ENCODE measurements around the gene FYB1.

Gene FYB1

DNA sequence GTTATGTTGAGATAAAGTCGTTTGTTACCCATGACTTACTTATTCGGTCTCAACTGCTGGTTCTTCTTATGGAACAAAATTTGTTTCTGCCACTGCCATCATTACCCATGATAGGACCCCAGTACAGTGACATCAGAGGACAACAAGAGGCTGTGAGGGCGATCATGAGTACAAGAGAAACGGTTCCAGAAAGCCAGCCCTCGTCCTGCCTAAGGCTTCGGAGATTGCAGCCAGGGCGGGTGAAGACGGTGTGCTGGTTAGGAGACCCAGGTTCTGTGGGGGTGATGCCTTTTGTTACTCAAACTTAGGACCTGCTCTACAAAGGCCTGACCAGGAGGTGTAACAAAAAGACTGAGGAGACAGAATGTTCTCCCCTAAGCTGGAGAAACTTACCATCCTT, 10.9 kb downstream of the FYB1 start:
- Histone ChIP-seq H3K9ac (ENCODE audit: low read length) (no peak overlapping the region), H3K4me1 (ENCODE audit: control insufficient read depth, insufficient read depth, low read depth, low read length) (no peaks in the 10 kb centered on the region), H2BK12ac (ENCODE audit: low read length in 2 of 2) (no peak overlapping the region), H2AFZ (ENCODE audit: low read depth, low read length) (no peak overlapping the region), H4K8ac (ENCODE audit: low read length) (no peak overlapping the region), H3K4me2 (ENCODE audit: low read length, poor library complexity, severe bottlenecking) (no peak overlapping the region), H3K27ac (ENCODE audit: low read length, poor library complexity, severe bottlenecking) (no peak overlapping the region), H3K27me3 (ENCODE audit: control insufficient read depth in 1 of 2, insufficient read depth in 1 of 2, low read length in 2 of 2) (no peaks in the 10 kb centered on the region), H2BK15ac (ENCODE audit: low read depth, poor library complexity, severe bottlenecking) (no peak overlapping the region), H3K4me3 (ENCODE audit: insufficient read depth in 1 of 2, low read depth in 1 of 2, low read length in 2 of 2) (no peak overlapping the region), H2BK120ac (ENCODE audit: low read depth, low read length) (no peak overlapping the region), H3K14ac (ENCODE audit: low read length in 2 of 2) (no peak overlapping the region), H3K79me1 (replicated peaks; ENCODE audit: low read length, poor library complexity, severe bottlenecking) (no peaks in the 10 kb centered on the region), H2AK5ac (ENCODE audit: low read length, severe bottlenecking) (no peak overlapping the region), H3K9me3 (ENCODE audit: control insufficient read depth, low read length) (no peaks in the 10 kb centered on the region), H3K18ac (ENCODE audit: low read depth in 1 of 2, low read length in 2 of 2) (peak overlapping the region in 1 of 2 experiments; percentile 21), H3K23ac (ENCODE audit: low read length in 2 of 2) (no peak overlapping the region), H4K91ac (ENCODE audit: low read length) (no peak overlapping the region), H2BK5ac (ENCODE audit: low read depth, low read length, poor library complexity, severe bottlenecking) (no peak overlapping the region), H3K36me3 (ENCODE audit: control insufficient read depth in 1 of 2, insufficient read depth in 2 of 2, low read depth in 1 of 2, low read length in 2 of 2) (no peaks in the 10 kb centered on the region), H3K4ac (ENCODE audit: low read depth in 1 of 2, low read length in 2 of 2) (no peak overlapping the region)
- WGBS: 90% methylated on average over 8 of the region's 8 CpGs
- DNase-seq: no peak

DNA sequence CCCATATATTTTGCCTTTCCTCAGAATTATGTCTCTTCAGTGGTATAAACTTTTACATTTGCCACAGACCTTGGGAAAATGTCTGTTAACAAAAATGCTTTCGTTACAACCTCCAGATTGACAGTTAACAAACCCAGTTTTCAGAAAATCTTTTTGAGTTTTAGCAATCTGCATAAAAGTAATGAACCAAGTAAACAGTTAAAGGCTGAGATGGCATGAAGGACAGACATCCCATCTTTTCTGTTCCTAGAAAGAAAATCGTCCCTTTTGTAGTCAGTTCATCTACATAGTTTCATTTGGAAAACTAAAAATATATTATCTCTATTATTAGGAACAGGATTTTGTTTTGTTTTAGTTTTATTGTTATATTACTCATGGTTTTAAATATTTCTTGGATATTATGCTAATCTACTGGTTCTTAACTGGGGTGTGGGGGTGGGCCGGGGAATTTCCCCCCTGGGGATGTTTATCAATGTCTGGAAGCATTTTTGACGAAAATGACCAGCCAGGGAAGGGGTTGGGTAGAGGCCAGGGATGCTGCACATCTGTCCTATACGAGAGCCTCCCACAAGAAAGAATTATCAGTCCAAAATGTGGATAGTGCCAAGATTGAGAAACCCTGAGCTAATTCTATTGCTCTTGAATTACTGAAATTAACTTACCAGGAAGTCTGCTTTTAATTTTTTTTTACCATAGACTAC, 11.9 kb downstream of the FYB1 start:
- no peak overlapping the region for H3K9ac ChIP-seq (ENCODE audit: low read length)
- H2BK5ac ChIP-seq (ENCODE audit: low read depth, low read length, poor library complexity, severe bottlenecking): no peak overlapping the region
- H3K4ac ChIP-seq (ENCODE audit: low read depth in 1 of 2, low read length in 2 of 2): no peak overlapping the region
- H3K4me1 ChIP-seq (ENCODE audit: control insufficient read depth, insufficient read depth, low read depth, low read length): no peaks in the 10 kb centered on the region
- no peak overlapping the region for H2AFZ ChIP-seq (ENCODE audit: low read depth, low read length)
- H2BK120ac ChIP-seq (ENCODE audit: low read depth, low read length): no peak overlapping the region
- H3K23ac ChIP-seq (ENCODE audit: low read length in 2 of 2): no peak overlapping the region
- no peak overlapping the region for H2AK5ac ChIP-seq (ENCODE audit: low read length, severe bottlenecking)
- no peak overlapping the region for H3K4me2 ChIP-seq (ENCODE audit: low read length, poor library complexity, severe bottlenecking)
- 63% methylated on average over 3 of the region's 5 CpGs for WGBS
- no peak overlapping the region for H3K27ac ChIP-seq (ENCODE audit: low read length, poor library complexity, severe bottlenecking)
- H2BK15ac ChIP-seq (ENCODE audit: low read depth, poor library complexity, severe bottlenecking): no peak overlapping the region
- no peak overlapping the region for H3K4me3 ChIP-seq (ENCODE audit: insufficient read depth in 1 of 2, low read depth in 1 of 2, low read length in 2 of 2)
- H3K9me3 ChIP-seq (ENCODE audit: control insufficient read depth, low read length): no peaks in the 10 kb centered on the region
- H3K79me1 ChIP-seq (replicated peaks; ENCODE audit: low read length, poor library complexity, severe bottlenecking): no peaks in the 10 kb centered on the region
- no peak overlapping the region for H4K8ac ChIP-seq (ENCODE audit: low read length)
- no peak overlapping the region for H3K14ac ChIP-seq (ENCODE audit: low read length in 2 of 2)
- DNase-seq: no peak
- no peaks in the 10 kb centered on the region for H3K36me3 ChIP-seq (ENCODE audit: control insufficient read depth in 1 of 2, insufficient read depth in 2 of 2, low read depth in 1 of 2, low read length in 2 of 2)
- no peak overlapping the region for H3K18ac ChIP-seq (ENCODE audit: low read depth in 1 of 2, low read length in 2 of 2)
- no peak overlapping the region for H4K91ac ChIP-seq (ENCODE audit: low read length)
- no peak overlapping the region for H2BK12ac ChIP-seq (ENCODE audit: low read length in 2 of 2)
- H3K27me3 ChIP-seq (ENCODE audit: control insufficient read depth in 1 of 2, insufficient read depth in 1 of 2, low read length in 2 of 2): no peaks in the 10 kb centered on the region

DNA sequence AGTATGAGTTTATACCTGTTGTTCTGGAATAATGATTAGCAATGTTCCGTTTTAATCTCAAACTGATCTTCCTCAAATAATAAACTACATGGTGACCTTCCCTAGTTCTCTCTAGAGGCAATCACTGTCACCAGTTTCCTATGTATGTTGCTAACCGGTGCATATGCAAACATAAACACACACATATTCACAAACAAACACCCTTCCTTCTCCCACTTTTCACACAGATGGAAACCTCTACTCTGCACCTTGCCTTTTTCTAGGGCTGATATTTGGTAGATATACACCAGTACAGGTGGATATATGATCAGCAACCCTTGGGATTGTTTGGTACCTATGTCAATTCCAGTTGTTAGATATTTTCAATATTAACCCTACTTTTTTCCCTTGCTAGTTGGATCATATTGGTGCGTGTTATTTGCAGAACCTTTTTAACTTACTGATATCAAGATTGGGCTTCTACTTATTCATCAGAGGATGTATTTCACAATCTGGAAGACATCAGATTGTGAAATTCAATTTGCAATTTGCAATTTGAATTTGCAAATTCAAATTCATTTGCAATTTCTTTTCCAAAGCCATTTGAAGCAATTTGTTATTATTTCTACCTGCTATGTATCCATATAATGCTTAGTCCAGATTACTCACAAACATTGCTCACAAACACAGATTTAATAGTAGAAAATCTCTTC, 12.6 kb downstream of the FYB1 start:
- Histone ChIP-seq H3K4ac (ENCODE audit: low read depth in 1 of 2, low read length in 2 of 2) (no peak overlapping the region), H3K4me1 (ENCODE audit: control insufficient read depth, insufficient read depth, low read depth, low read length) (no peaks in the 10 kb centered on the region), H3K27ac (ENCODE audit: low read length, poor library complexity, severe bottlenecking) (no peak overlapping the region), H2BK12ac (ENCODE audit: low read length in 2 of 2) (no peak overlapping the region), H3K9me3 (ENCODE audit: control insufficient read depth, low read length) (no peaks in the 10 kb centered on the region), H3K79me1 (replicated peaks; ENCODE audit: low read length, poor library complexity, severe bottlenecking) (no peaks in the 10 kb centered on the region), H3K27me3 (ENCODE audit: control insufficient read depth in 1 of 2, insufficient read depth in 1 of 2, low read length in 2 of 2) (no peaks in the 10 kb centered on the region), H2AK5ac (ENCODE audit: low read length, severe bottlenecking) (no peak overlapping the region), H4K91ac (ENCODE audit: low read length) (no peak overlapping the region), H4K8ac (ENCODE audit: low read length) (no peak overlapping the region), H3K14ac (ENCODE audit: low read length in 2 of 2) (no peak overlapping the region), H2BK15ac (ENCODE audit: low read depth, poor library complexity, severe bottlenecking) (no peak overlapping the region), H3K23ac (ENCODE audit: low read length in 2 of 2) (no peak overlapping the region), H3K4me2 (ENCODE audit: low read length, poor library complexity, severe bottlenecking) (no peak overlapping the region), H2AFZ (ENCODE audit: low read depth, low read length) (no peak overlapping the region), H2BK5ac (ENCODE audit: low read depth, low read length, poor library complexity, severe bottlenecking) (no peak overlapping the region), H3K9ac (ENCODE audit: low read length) (no peak overlapping the region), H2BK120ac (ENCODE audit: low read depth, low read length) (no peak overlapping the region), H3K36me3 (ENCODE audit: control insufficient read depth in 1 of 2, insufficient read depth in 2 of 2, low read depth in 1 of 2, low read length in 2 of 2) (no peaks in the 10 kb centered on the region), H3K4me3 (ENCODE audit: insufficient read depth in 1 of 2, low read depth in 1 of 2, low read length in 2 of 2) (no peak overlapping the region), H3K18ac (ENCODE audit: low read depth in 1 of 2, low read length in 2 of 2) (no peak overlapping the region)
- WGBS: 72% methylated on average over 2 of the region's 3 CpGs
- DNase-seq: no peak

DNA sequence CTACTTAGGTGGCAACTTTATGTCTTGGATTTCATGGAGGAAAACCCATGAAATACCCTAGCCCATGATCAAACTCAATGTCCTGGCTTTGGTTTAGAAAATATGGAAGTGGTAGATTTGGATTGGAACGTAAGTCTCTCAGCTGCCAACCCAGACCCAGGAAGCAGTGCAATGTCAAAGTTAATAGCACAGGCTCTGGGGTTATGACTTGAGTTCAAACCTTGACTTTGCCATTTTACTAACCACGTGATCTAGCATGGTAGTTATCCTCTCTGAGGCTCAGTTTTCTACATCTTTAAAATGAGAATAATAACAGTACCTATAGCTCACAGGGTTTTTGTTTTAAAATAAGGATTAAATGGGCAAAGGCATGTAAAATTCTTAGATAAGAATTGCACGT, 13.8 kb downstream of the FYB1 start:
- H2BK120ac ChIP-seq (ENCODE audit: low read depth, low read length): no peak overlapping the region

More for the DNA sequence above, 13.8 kb downstream of the FYB1 start:
- Histone ChIP-seq H3K4me3 (ENCODE audit: insufficient read depth in 1 of 2, low read depth in 1 of 2, low read length in 2 of 2) (no peak overlapping the region), H3K18ac (ENCODE audit: low read depth in 1 of 2, low read length in 2 of 2) (no peak overlapping the region), H3K79me1 (replicated peaks; ENCODE audit: low read length, poor library complexity, severe bottlenecking) (no peaks in the 10 kb centered on the region), H3K9me3 (ENCODE audit: control insufficient read depth, low read length) (no peaks in the 10 kb centered on the region), H4K8ac (ENCODE audit: low read length) (no peak overlapping the region), H2BK12ac (ENCODE audit: low read length in 2 of 2) (no peak overlapping the region), H3K4me2 (ENCODE audit: low read length, poor library complexity, severe bottlenecking) (no peak overlapping the region), H2AK5ac (ENCODE audit: low read length, severe bottlenecking) (no peak overlapping the region), H3K27me3 (ENCODE audit: control insufficient read depth in 1 of 2, insufficient read depth in 1 of 2, low read length in 2 of 2) (no peaks in the 10 kb centered on the region), H3K27ac (ENCODE audit: low read length, poor library complexity, severe bottlenecking) (no peak overlapping the region), H3K36me3 (ENCODE audit: control insufficient read depth in 1 of 2, insufficient read depth in 2 of 2, low read depth in 1 of 2, low read length in 2 of 2) (no peaks in the 10 kb centered on the region), H2AFZ (ENCODE audit: low read depth, low read length) (no peak overlapping the region), H3K14ac (ENCODE audit: low read length in 2 of 2) (no peak overlapping the region), H2BK5ac (ENCODE audit: low read depth, low read length, poor library complexity, severe bottlenecking) (no peak overlapping the region), H2BK15ac (ENCODE audit: low read depth, poor library complexity, severe bottlenecking) (no peak overlapping the region), H3K23ac (ENCODE audit: low read length in 2 of 2) (no peak overlapping the region), H3K4ac (ENCODE audit: low read depth in 1 of 2, low read length in 2 of 2) (no peak overlapping the region), H3K9ac (ENCODE audit: low read length) (no peak overlapping the region), H4K91ac (ENCODE audit: low read length) (no peak overlapping the region), H3K4me1 (ENCODE audit: control insufficient read depth, insufficient read depth, low read depth, low read length) (no peaks in the 10 kb centered on the region)
- WGBS: 100% methylated on average over 1 of the region's 3 CpGs
- DNase-seq: no peak
